Epithelial cell of esophagus (primary cell): ENCODE data around the gene PSMD4.
"Not testable (repeated sequence)": the region's sequence is repeated elsewhere in the genome, so short reads cannot be mapped to it uniquely, and the experiment has no call there.

Source experiments
- DNase-seq: peaks from one replicate; pipeline ENCODE4 v3.0.0; 2010; ENCODE audit warnings: low read depth
- H3K4me3 ChIP-seq: 2 replicates; pipeline ENCODE4 v1.5.1; 2011; ENCODE audit warnings: mild to moderate bottlenecking, low read length, control low read depth
- TF ChIP-seq, protein P1 (sequence below): IDR thresholded peaks from 2 replicates; pipeline ENCODE4 v1.5.1; 2011; ENCODE audit warnings: low read depth, mild to moderate bottlenecking, low read length, control low read depth, inconsistent platforms; ENCODE audit not compliant: insufficient read depth; ENCODE audit errors: missing control alignments

The PSMD4 gene

DNA sequence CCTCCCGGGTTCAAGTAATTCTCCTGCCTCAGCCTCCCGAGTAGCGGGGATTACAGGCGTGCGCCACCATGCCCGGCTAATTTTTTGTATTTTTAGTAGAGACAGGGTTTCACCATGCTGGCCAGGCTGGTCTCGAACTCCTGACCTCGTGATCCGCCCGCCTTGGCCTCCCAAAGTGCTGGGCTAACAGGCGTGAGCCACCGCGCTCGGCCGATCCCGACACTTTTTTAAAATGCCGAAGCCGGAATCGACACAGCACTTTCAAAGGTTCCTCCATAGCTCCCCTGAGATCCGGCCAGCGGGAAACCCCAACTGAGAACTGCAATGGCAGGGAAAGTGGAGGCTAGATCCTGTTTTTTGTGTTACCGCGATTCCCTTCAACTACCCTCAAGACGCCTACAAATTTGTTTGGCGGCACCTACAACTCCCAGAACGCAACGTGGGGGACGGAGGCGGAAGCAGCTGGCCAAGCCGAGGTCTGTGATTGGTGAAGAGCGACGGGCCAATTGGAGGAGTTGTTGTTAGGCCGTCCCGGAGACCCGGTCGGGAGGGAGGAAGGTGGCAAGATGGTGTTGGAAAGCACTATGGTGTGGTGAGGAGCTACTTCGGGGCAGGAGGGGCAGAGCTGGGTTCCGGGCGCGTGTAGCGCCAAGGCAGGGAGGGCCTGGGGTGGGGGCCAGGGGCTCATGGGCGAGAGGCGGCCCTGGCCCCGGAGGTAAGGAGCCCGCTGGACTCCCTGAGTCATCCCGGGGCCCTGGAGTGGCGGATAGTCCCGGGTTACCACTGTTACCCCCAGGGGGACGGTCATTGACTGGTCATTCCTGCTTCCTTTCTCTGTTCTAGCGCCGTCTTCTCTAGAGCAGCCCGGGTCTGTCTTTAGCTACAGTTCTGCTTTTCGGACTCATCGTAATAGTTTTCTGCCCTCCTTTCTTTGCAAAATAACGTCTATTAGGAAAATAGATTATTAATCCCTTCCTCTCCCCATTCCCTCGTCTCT, at the start of gene PSMD4:
Gene PSMD4, plus strand, starts transcription at position 518 of the 997 bp plus-strand sequence. Its CDS starts 49 bp downstream, at position 567.
- TF ChIP-seq, protein P1, sequence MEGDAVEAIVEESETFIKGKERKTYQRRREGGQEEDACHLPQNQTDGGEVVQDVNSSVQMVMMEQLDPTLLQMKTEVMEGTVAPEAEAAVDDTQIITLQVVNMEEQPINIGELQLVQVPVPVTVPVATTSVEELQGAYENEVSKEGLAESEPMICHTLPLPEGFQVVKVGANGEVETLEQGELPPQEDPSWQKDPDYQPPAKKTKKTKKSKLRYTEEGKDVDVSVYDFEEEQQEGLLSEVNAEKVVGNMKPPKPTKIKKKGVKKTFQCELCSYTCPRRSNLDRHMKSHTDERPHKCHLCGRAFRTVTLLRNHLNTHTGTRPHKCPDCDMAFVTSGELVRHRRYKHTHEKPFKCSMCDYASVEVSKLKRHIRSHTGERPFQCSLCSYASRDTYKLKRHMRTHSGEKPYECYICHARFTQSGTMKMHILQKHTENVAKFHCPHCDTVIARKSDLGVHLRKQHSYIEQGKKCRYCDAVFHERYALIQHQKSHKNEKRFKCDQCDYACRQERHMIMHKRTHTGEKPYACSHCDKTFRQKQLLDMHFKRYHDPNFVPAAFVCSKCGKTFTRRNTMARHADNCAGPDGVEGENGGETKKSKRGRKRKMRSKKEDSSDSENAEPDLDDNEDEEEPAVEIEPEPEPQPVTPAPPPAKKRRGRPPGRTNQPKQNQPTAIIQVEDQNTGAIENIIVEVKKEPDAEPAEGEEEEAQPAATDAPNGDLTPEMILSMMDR, result no peak
- peak; percentile 98 for DNase-seq
- H3K4me3 ChIP-seq, result peak within 1 kb of the TSS; percentile 74

DNA sequence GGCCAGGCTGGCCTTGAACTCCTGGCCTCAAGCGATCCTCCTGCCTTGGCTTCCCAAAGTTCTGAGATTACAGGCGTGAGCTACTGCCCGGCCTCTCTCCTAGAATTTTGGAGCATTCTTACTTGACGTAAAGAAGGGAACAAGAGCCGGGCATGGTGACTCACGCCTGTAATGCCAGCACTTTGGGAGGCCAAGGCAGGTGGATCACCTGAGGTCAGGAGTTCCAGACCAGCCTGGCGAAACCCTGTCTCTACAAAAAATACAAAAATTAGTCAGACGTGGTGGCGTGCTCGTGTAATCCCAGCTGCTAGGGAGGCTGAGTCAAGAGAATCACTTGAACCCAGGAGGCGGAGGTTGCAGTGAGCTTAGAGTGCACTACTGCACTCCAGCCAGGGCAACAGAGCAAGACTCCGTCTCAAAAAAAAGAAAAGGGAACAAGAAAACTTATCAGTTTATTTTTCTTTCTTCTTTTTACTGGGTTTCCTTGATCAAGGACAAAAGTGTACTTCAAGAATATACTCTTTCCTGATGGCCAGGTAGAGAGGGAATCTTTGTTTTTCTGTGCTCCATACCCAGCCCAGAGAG, 49.1 kb upstream of the PSMD4 start:
- H3K4me3 ChIP-seq, result not testable (repeated sequence)

DNA sequence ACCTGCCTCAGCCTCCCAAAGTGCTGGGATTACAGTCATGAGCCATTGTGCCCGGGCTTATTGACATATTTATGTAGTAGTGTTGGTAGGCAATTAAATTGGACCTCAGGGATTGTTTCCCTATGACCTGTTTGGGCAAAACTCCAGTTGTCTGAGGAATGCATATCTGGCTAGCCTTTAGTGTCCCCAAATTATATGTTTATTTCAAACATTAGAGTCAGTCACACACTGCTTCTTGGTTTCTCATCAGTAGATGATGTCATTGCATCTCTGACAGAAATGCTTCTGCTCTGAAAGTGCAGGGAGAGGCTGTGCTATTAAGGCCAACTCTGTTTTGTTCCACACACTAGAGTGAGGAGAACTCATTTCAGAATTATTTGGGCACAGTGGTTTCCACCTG, 43.7 kb upstream of the PSMD4 start:
- no peak overlapping the region for H3K4me3 ChIP-seq
- DNase-seq, result peak; percentile 24
- TF ChIP-seq, protein P1, result no peak

More for the DNA sequence above, 49.1 kb upstream of the PSMD4 start:
- DNase-seq, result not testable (repeated sequence)

DNA sequence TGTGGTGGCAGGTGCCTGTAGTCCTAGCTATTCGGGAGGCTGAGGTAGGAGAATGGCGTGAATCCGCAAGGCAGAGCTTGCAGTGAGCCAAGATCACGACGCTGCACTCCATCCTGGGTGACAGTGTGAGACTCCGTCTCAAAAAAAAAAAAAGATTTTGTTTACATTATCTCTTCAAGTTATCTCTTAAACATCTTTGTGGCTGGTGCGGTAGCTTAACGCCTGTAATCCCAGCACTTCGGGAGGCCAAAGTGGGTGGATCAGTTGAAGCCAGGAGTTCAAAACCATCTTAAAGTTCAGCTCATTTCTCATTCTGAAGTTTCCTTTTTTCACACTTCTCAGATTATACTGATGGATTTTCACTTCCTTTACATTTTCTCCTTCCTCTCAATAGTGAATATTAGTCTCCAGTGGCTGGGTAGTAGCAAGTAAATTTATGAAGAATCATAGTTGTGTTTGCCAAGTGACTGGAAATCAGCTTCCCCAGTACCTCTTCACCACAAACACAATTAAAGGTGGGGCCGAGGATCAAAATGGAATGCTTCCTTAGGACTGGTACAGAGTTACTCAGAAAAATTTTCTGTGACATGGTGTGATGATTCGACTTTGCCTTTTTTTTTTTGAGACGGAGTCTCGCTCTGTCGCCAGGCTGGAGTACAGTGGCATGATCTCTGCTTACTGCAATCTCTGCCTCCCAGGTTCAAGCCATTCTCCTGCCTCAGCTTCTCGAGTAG, 42.4 kb upstream of the PSMD4 start:
- TF ChIP-seq, protein P1, result no peak
- no peak overlapping the region for H3K4me3 ChIP-seq
- peak; percentile 50 for DNase-seq

DNA sequence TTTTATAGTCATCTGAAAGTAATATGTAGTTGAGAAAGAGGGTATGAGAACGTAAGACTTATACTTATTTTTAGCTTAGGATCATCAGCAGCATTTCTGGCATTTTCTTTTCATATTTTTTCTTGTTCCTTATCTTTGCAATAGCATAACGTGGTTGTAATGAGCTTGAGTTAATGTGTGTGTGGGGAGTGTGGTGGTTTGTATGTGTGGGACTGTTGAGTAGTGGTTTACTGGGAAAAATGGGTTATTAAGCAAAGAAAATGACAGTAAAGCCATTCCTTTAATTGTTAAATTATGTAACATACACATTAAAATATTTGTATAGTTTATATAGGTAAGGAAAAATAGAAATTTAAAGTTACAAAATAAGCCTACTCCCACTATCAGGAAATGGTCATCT, 41.0 kb upstream of the PSMD4 start:
- no peak overlapping the region for H3K4me3 ChIP-seq
- TF ChIP-seq, protein P1, result no peak
- no peak for DNase-seq

DNA sequence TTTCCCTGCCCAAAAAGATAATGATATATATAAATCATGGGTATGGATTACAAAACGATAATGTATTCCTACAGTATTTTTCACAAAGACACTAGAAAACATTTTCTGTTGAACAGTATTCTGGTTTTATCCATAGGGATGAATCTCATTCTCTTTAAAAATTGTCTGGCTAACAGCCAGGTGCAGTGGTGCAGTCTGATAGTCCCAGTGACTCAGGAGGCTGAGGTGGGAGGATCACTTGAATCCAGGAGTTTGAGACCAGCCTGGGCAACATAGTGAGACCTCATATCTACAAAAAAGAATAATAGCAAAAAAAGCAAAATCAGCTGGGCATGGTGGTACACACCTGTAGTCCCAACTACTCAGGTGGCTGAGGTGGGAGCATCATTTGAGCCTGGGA, 32.9 kb upstream of the PSMD4 start:
- no peak overlapping the region for H3K4me3 ChIP-seq
- TF ChIP-seq, protein P1, result no peak

DNA sequence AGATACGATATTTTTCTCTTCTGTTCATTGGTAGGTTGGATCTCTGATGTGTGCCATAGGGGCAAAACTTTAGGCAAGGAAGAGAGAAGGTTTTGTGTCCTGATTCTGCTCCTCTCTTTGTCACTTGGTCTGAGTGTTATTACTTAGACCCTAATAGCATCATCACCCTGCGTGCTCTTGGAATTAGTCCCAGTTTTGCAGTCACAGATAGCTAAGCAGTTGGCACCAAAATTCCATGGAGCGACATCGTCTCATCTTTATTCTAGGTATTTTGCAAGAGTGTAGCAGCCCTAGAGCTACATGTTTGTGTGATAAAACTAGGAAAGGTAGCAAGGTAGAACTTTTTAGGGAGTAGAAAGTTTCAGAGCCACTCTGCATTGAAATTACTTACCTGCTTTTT, 32.4 kb upstream of the PSMD4 start:
- TF ChIP-seq, protein P1, result no peak
- no peak overlapping the region for H3K4me3 ChIP-seq
- no peak for DNase-seq

More for the DNA sequence above, 32.9 kb upstream of the PSMD4 start:
- no peak for DNase-seq
